HL-60/S4 treated with phorbol 12-myristate 13-acetate at 8.2 ng/mL for 4 days and 3 days (cell line): ENCODE data around the gene FMN2.

Experiments
- in situ Hi-C: fragments of 300-500 bp; cut with MboI; formaldehyde crosslinking; loops from 2 replicates; pipeline ENCODE4 v1.15.0; 2022; ENCODE audit warnings: low sequenced_read_pairs

The FMN2 gene

DNA sequence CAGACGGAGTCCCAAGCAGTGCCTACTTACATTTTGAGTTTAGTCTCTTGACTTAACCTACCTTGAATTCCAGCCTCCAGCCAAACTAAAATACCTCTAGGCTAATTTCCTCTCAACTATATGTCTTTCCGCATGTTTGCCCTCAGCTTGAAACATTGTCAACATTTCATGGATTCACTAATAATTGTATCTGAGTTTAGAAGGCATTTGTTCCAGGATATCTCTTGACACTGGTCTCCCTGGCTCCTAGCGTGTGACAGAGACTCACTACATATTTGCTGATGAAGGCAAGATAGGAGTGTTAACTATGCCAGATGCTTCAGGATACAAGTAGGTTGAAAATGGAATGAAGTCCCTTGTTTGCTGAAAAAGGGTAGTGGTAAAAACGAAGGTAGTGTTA, 384.1 kb downstream of the FMN2 start:
- in situ Hi-C loops = no loop called here

DNA sequence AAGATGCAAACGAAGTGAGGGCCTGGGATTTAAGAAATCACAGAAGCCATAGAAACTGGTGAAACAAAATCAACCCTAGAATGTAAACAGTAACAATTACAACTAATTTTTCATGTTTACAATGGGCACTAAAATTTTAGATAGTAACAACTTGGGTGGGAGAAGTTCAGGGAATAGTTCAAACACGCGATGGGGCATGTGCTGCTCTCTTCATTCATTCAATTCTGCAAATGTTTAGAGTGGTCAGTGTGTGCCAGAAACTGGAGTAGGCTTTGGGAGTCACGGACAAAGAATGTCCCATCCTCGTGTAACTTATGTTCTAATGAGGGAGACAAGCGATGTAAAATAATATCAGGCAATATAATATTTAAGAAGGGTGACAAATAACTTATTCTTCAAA, 386.9 kb downstream of the FMN2 start:
- in situ Hi-C loops = no loop called here

DNA sequence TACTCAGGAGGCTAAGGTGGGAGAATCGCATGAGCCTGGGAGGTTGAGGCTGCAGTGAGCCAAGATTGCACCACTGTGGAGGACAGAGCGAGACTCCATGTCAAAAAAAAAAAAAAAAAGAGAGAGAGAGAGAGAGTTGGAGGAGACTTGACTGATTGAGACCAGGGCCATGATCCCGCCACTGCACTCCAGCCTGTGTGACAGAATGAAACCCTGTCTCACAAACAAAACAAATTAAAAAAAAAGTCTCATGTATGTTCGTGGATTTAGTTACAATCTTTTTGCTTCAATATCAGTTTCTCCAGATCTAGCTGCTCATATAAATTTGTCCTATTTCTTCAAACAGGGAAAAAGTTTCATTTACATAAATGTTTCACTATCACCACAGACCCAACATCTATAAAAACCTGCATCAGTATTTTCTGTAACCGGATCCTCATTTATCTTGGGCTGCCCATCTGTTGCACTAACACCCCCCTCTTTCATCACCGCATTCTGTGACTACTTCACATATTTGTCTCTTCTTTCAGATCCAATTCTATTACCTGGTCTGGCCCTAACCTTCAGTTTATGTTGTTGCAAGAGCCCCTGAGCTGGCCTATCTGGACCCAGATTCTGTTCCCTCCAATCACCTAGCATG, 393.2 kb downstream of the FMN2 start:
- in situ Hi-C loops = no loop called here

DNA sequence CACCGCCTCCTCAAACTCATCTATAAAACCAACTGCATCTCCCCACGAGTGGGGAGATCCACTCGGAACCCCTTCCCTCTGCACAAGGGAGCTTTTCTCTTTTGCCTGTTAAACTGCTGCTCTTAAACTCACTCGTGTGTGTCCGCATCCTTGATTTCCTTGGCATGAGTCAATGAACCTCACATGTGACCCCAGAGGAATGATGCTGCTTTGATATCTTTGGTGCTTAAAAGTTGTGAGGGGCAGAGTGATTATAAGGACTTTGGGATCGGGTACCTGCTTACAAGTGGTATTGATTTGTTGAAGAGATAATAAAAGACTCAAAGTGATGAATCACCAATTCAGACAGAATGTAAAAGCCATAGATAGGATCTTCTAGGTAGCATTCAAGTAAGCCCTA, 394.9 kb downstream of the FMN2 start:
- in situ Hi-C loops = no loop called here

DNA sequence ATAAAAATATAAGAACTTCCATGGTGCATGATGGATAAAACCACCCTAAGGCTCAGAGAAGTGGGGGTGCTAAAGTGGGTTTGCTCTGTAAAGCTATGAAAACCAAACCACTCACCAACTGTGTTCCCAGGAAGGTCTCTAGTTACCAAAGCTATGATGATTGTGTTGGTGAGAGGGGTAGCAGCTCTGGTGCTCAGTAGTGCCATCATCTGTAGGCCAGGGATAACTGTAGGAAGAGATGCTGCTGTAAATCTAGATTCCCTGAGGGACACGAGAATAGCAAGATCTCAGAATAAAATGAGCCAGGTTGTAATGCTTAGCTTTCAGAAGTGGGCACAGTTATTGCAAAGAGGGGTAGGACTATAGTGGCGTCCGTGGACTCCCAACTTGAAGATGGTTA, 395.8 kb downstream of the FMN2 start:
- in situ Hi-C loops = no loop called here

DNA sequence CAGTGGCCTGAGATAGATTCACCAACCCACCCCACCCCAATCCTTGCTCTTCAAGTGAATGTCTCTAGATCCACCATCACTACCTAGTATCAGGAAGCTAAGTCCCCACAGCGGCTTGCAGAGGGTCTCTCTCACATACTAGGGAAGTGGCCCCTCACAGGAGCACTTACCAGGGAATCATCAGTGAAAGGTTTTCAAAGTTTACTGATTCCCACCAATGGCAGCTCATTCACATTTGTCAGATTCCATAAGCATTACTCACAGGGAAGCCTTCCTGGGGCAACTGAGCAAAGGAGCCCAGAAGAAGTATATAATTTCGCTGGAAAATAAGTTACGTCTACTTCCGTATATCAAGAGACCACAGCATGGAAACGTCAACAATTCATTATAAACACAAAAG, 399.5 kb downstream of the FMN2 start:
- in situ Hi-C loops = no loop called here

DNA sequence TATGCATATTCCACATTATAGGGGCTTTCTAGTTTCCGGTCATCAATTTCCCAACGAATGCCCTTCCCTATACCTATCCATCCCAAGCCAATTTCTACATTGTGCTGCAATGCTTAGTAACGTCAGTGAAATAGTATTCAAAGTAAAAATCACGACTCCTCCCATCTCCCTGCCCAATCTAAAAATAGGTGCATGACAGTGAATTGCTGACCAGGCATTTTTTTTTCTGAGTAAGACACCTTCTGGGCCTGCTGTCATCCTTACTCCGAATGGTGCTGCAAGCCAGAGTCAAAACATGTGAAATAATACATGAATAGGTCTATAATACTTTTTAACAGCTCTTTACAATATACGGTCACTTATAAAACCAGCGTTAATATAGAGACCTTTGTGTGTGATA, 400.1 kb downstream of the FMN2 start:
- in situ Hi-C loops = no loop called here

DNA sequence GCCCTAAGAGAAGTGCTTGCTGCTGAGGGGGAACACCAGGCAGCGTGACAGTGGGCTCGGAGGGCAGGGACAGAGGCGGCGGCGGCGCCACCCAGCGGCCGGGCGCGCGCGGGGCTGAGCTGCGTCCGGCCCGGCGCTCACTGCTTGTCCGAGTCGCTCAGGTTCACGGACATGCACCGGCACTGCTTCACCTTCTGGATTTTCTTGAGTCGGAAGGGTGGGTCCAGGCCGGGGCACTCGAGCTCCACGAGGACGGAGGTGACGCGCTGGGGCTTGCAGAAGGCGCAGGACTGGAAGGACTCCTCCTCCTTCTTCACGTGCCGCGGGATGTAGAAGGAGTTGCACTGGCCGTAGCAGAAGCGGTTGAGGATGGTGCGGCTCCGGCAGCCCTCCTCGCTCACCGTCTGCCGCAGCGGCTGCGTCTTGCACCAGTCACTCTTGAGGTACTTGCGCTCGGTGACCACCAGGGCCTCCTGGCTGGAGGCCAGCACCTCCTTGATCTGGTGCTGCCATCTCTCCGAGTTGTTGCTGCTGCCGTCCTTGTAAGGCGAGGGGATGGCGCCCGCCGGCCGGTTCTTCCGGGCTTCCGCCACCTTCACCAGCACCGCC, 401.3 kb downstream of the FMN2 start:
- in situ Hi-C loops = no loop called here

DNA sequence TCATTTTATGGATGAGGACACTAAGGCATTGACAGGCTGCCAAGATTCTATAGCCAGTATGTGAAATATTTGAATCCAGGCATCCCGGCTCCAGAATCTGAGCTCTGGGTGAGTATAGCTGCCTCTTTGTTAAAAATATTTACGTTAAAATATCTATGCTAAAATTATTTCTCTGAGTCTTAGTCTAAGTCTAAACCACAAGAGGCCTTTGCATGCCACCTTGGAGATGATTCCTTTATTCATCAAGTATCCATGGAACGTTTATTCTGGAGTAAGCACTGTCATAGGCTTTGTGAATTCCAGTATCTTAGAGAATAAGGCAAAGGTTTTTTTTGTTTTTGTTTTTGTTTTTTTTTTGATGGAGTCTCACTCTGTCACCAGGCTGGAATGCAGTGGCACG, 403.9 kb downstream of the FMN2 start:
- in situ Hi-C loops = no loop called here

DNA sequence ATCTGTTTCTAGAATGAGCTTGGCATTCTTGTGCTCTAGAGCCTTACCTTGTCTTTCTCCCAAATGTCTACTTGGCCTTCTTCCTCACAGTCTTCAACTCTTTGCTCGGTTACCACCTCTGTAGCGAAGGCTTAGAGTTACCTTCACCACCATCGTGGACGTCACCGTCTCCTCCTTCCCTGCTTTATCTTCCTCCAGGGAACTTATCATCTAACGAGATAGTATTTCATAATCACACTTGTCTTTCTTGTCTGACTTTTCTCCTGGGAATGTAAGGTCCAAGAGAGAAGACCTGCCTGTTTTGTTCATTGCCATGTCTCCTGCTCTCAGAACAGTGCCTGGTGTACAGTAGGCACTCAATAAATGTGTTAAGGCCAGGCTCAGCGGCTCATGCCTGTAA, 404.7 kb downstream of the FMN2 start:
- in situ Hi-C loops = no loop called here

DNA sequence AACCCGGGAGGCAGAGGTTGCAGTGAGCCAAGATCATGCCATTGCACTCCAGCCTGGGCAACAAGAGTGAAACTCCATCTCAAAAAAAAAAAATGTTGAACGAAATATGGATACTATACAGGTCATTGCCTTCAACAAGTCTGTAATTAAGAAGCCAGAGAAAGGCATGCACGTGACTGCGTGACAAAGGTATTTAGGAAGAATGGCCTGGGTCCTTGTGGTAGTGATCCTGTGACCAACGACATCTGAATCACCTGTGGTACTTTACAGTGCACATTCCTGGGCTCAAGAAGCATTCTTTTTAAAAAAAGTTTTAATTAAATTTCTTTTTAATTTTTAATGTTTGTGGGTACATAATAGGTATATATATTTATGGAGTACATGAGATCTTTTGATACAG, 405.3 kb downstream of the FMN2 start:
- in situ Hi-C loops = no loop called here

DNA sequence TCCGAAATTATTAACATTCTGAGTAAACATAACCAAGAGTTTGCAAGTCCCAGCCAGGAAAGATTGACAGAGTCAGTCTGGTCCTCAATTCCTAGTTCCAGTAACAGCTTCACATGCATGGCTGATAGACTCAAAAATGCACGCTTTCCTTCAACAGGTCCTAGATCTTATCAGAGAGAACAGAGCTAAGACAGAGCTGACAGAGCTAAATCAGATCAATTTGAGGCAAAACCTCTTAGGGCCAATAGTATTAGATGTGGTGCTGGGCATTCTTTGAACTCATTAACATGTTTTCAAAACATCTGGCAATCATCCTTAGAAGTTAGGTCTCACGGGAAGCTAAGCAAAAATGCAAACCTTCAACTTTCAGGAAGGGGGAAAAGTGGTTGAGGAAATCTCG, 406.2 kb downstream of the FMN2 start:
- in situ Hi-C loops = no loop called here

DNA sequence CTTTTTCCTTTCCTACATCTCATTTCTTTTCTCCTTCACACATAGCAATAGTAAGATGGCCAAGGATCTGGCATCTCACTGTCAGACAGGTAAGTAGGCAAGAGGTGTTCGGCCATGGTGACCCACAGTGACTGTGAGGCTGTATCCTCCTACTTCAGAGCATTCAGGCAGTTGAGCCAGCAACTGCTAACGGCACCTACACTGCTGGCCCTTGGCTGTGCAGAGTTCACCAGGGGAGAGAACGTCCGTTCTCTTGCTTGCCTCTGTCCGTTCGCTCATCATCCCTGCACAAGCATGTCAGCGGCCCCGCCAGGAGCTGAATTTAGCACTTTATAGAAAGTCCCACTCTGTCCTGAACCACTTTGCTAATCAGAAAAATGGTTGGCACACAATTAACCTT, 406.7 kb downstream of the FMN2 start:
- in situ Hi-C loops = no loop called here

DNA sequence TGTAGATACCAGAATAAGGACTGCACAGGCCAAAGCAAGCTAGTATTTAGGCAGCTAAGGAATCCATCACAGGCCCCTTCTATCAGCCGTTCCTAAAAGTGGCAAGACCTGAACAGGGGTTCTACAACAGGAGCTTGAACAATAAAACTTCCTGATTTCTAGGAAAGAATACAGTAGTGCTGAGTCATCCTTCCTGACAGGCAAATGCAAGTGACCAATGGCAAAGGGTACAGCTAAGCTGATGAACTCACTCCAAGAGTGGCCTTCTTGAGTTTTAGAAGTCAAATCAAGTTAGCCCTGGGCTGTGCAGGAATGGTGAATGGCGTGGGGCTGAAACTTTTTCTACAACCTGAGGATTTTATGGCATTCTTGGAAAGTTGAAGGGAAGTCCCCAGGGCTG, 407.3 kb downstream of the FMN2 start:
- in situ Hi-C loops = no loop called here

DNA sequence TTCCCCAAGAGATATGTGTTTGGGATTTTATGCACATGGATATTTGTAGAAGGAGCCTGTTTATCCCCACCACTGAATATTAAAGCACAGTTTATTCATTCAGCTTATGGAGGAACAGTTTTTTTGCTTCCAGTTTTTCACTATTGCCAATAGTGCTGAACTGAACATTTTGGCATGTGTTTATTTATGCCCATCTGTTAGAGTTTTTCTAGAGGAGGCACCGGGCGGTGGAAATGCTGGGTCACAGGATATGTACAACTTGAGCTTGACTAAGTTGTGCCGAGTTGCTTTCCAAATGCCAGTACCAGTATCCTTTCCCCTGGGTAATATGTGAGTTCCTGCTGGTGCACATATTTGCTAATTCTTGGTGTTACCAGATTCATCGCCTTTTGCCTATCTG, 409.0 kb downstream of the FMN2 start:
- in situ Hi-C loops = no loop called here

DNA sequence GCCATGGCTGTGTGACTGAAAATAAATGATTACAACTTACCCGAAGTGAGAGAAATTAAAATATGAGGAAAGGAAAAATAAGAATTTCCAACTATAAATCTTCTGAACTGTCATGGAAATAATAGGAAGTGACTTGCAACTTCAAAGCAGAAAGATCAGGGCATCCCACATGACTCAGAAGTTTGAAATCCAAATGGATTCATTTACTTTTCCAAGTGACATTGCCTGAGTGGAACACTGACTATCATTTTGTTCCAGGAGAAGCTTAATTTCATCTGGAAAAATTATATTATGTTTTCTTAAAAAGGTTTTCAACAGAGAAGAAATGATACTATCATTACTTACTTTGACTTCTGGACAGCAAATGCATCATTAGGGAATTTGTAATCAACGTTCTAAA, 409.4 kb downstream of the FMN2 start:
- in situ Hi-C loops = no loop called here

DNA sequence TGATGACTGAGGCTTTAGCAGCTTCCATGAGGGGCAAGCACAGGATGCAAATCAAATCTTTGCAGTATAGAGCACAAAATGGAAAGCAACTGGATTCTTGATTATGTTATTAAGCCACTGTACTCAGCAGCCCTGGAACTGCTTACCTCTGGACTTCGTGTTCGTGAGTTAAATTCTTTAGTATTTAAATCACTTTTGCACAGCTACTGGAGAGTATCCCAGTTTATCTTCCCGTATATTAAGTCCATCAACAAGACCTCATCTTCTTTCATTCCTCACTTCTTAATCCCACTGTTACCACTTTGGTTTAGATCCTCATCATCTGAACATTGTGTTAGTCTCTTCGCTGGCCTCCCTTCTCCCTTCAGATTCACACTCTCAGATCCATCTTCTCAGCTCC, 411.4 kb downstream of the FMN2 start:
- in situ Hi-C loops = no loop called here

DNA sequence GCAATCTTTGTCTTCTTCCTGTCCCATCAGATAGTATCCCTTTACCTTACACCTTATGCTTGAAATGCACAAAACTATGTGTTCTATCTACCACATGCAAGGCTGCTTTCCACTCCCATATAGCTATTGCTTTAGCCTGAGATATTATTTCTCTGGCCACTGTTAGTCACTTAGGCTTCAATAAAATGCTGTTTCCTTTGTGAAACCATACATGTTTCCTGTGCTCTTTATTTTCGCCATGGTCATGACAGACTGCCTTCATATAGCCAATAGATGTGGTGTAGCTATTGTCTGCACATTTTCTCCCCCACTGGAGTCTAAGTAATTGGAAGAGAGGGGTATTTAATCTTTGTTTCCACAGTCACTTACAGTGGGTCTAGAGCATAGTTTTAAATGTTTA, 411.9 kb downstream of the FMN2 start:
- in situ Hi-C loops = no loop called here

DNA sequence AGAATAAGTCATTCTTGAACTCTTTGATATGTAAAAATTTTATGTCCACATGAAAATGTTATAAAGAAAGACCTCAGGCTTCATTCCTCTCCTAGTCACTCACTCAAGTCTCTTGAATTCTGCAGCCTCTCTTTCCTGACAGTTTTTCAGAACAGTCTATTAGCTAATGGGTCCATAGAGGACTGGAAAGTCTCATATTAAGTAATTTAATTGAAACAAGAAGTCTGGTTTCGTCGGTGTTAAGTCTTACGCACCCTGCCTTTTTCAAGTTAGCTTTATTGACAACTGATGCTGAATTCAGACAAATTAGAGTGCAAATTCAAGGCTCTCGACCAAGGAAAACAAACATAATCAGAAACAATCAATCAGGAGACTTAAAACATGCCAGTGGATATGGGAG, 414.5 kb downstream of the FMN2 start:
- in situ Hi-C loops = no loop called here

DNA sequence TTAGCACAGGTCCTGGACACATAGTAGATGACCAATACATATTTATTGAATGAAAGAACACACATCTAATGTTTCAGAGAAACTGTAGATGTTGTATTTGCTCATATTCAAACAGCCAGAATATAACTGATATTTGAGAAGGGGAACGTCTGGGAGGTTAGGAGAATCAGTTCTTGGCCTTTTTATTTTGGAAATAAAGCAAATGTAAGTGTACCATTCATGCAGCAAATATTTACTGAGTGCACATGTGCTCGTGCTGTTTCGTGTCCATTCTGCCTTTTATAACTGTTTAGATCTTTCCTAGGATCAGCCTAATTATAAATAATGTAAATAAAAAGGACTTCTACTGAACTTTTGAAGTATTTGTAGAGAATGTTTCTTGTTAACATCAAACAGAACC, 416.5 kb downstream of the FMN2 start:
- in situ Hi-C loops = no loop called here

DNA sequence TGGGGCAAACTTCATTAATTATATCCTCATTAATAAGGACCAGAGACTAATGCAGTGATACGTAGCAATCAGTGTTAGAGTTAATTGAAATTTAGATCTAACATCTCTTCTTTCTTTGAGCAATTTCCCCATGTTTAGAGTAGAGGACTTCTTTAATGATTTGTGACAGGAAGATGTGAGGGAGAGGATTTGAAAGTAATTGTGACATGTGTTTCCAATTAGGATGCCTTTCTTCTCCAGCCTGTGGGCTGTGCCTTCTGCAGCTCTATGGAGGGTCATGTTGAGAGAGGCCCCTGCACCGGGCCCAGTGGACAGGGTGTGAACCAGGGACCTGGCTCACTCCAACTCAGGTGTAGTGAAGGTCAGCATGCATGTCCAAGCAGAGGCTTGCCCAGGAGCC, 417.3 kb downstream of the FMN2 start:
- in situ Hi-C loops = no loop called here

DNA sequence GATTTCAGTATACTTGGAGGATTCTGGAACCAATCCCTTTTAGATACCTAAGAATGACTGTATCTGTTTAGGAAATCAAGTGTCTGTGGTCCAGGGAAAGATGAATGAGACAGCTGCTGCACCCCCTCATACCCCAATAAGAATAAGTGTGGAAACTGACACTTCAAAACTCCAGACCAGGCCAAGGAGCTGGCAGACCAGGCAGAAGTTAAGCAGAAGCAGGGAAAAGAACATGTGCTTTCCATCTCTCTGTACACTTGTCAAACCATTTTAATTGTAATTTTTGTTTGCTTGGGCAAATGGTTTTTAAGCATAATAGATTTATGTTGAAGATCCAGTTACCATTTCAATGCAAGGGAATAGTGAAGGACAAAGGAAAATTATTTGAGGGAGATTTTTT, 420.1 kb downstream of the FMN2 start:
- in situ Hi-C loops = no loop called here

DNA sequence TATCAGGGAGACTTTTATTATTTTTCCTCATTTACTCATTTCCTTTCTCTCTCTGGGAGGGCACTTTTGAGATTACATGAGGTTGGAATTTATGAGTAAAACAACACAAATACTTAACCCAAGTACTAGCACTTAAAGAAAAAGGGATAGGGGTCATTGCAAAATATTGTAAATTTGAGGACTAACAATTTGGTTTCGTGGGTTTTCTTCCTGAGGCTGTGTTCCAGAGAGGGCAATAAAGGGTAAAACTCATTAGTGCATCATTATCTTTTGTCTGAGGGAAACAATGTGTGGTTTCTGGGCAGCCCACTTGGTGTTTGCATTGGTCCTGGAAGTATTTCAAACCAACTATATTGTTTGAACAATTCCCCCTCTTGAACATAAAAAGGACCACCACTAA, 423.8 kb downstream of the FMN2 start:
- in situ Hi-C loops = no loop called here
